ENCODE data around the gene OR2M3. TPM values are rescaled to one million over a fixed set of nuclear protein-coding genes. Genes with fewer than 3 reads are reported as not detected.

OR2M3 gene
- polyA plus RNA-seq, 1 donor (not counting 4 experiments of a cell fraction or from before 2014, with no cell fraction given): not detected

Other genes with a start within 250 kb of the OR2M3 start
- gene OR2L8, start 248.4 kb upstream of the OR2M3 start, polyA plus RNA-seq: not detected in 3 replicates
- not detected in 3 replicates for gene OR2AK2, start 232.0 kb upstream of the OR2M3 start, polyA plus RNA-seq
- not detected in 3 replicates for gene OR2L5, start 183.6 kb upstream of the OR2M3 start, polyA plus RNA-seq
- gene OR2L2, start 167.2 kb upstream of the OR2M3 start, polyA plus RNA-seq: 0.03 TPM in 1 of 3 replicates, not detected in the others
- not detected in 3 replicates for gene OR2L3, start 150.4 kb upstream of the OR2M3 start, polyA plus RNA-seq
- not detected in 3 replicates for gene OR2L13, start 102.1 kb upstream of the OR2M3 start, polyA plus RNA-seq
- gene OR2M5, start 52.1 kb upstream of the OR2M3 start, polyA plus RNA-seq: not detected in 3 replicates
- not detected in 3 replicates for gene OR2M2, start 22.4 kb upstream of the OR2M3 start, polyA plus RNA-seq
- not detected in 3 replicates for gene OR2M4, start 34.2 kb downstream of the OR2M3 start, polyA plus RNA-seq
- gene OR2T33, start 80.7 kb downstream of the OR2M3 start, polyA plus RNA-seq: not detected in 3 replicates
- not detected in 3 replicates for gene OR2T12, start 106.2 kb downstream of the OR2M3 start, polyA plus RNA-seq
- not detected in 3 replicates for gene OR2M7, start 127.3 kb downstream of the OR2M3 start, polyA plus RNA-seq
- not detected in 3 replicates for gene OR14C36, start 151.5 kb downstream of the OR2M3 start, polyA plus RNA-seq
- not detected in 3 replicates for gene OR2T4, start 164.4 kb downstream of the OR2M3 start, polyA plus RNA-seq
- gene OR2T6, start 178.5 kb downstream of the OR2M3 start, polyA plus RNA-seq: not detected in 3 replicates
- gene OR2T1, start 205.8 kb downstream of the OR2M3 start, polyA plus RNA-seq: not detected in 3 replicates
- not detected in 3 replicates for gene OR2T2, start 248.4 kb downstream of the OR2M3 start, polyA plus RNA-seq

All from keratinocyte (primary cell).